GM21526 (cell line): ENCODE results near the gene IFI16.

Experiments
- ATAC-seq: cut with Tn5 transposase; IDR thresholded peaks from one replicate; pipeline ENCODE4 v1.9.1; 2021; ENCODE audit warnings: moderate library complexity; ENCODE audit not compliant: unreplicated experiment, low FRiP score

IFI16 gene

DNA sequence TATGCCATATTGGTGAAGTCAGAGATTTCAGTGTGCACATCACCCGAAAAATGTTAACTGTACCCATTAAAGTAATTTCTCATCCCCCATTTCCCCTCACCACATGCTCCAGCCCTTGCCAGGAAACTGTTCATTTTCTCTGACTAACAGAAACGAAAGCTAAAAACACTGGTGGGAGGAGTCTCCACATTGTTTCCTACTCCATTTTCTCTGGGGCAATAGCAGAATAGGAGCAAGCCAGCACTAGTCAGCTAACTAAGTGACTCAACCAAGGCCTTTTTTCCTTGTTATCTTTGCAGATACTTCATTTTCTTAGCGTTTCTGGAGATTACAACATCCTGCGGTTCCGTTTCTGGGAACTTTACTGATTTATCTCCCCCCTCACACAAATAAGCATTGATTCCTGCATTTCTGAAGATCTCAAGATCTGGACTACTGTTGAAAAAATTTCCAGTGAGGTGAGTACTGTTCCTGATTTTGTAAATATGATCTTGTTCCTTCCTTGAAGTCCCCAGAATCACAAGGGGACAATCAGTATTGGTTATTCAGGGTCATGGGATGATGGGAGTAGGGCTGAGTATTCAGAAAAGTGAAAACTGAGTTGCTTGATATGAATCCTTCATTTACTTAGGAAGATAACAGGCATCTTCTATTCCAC is at the start of gene IFI16:
TSS of gene IFI16 (plus strand) at position 204 of the 658 bp plus-strand sequence. CDS start 4,774 bp downstream, outside the sequence.
- ATAC-seq, result peak; percentile 58

DNA sequence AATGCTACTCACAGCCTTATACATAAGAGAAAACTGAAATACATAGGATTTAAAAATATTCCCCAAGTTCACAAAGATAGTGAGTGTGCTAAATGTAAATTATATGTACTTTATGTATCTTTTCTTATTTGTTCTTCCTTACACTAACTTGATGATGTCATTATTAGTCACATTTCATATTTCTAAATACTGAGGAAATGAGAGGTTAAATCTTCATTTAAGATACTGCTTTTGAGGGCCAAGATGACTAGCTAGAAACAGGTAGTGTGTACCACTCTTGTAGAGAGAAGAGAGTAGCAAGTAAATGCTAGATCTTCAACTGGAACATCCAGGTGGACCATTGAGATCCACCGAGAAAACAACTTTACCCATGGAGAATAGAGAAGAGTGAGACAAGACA is 48.5 kb upstream of the IFI16 start:
- no peak for ATAC-seq

DNA sequence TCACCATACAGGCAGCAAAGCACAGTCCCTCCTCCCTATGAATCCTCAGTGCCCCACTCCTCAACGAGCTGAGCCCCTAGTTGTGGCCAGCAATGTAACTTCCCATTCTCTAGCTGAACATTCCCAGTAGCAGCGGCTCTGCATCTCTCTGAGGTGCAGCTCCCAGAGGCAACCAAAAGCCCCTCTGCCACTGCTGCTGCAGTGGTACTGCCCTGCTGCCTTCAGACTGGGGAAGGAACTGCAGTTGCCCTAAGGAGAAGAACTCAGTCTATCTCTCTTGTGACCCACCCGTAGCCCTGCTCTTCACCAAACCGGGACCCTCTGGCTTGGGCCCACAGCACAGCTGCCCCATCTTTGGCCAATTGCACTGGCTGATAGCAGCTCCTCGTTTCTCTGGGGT is 46.7 kb upstream of the IFI16 start:
- no peak for ATAC-seq

DNA sequence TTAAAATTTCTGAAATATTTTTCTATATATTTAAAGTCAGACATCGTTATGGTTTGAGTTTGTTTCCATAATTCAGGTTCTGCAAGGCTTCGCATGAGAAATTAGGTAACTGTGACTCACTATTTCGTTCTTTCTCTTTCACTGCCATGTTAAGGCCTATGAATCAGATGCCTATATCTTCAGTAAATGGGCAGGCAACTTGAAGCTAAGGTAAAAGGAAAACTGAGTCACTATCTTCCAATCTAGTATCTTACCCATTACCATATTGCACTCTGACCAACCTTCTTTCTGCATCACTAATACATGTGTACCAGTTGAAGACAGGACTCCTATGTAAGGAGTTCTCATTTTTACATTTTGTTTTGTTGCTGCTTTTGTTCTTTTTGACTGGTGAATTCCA is 40.5 kb upstream of the IFI16 start:
- ATAC-seq, result no peak

DNA sequence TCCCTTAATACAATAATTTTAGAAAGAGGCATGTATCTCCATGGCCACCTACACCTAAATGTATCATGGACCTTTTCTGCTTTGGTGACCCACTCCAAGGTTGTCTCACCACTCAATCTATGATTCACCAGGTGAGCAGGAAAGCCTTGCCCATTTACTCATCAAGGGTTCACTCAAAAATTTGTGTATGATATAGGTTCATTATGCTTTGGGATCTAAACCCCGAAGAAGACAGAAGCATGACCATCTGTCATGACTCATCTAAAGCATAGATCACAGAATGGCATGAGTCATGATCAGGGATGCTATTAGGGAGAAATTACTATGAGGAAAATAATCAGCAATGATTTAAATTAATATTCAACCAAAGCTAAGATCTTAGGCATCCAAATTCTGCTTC is 39.9 kb upstream of the IFI16 start:
- ATAC-seq, result no peak

DNA sequence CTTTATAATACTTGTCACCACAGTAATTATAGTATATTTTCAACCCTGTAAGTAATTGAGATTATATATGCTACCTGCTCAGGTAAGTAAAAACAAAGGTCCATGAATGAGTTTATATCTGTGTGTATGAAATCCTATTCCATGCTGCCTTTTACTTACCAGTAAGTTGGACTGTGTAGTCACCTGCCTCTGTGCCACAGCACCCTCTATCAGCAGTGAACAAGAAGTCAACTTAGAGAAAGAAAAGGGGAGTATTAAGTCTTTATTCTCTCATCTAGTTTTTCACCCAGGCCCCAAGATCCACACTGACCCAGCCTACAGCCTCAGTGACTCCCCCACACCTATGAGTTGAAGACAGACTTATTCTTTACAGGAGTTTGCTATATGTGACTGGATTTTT is 36.9 kb upstream of the IFI16 start:
- ATAC-seq, result no peak

DNA sequence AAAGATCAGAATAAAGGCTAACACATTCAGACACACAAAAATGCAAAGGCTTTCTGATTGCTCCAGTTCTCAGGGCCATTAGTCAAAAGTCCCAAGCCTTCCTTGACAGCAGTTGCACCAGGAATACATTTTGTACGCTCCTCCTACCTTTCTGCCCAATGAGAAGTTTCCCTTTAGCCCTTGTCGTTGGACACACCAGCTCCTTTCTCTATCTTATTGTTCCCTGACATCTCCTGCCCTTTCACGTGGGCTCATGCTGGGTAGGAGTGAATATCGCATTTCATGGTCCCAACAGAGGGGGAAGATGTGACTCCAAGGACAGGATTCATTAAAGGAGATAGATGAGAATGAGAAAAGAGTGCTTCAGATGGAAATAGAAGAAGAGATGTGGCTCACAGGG is 33.5 kb upstream of the IFI16 start:
- no peak for ATAC-seq

DNA sequence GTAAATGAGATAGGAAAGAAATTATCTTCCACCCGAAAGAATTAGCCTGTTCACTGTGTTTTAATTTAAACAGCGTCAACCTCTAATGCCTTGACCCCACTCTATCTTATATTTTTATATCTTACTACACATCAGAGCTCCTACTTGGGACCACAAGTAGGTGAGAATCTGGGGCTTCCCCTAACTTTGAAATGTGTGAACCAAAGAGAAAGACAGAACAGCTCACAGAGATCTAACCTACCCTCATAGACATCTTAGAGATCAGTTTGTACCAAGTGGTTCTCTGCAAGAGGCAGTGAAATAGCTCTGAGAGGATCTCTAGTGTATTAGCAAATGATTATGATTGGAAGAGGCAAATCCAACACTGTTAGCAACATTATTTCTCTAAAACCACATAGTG is 31.0 kb upstream of the IFI16 start:
- no peak for ATAC-seq

DNA sequence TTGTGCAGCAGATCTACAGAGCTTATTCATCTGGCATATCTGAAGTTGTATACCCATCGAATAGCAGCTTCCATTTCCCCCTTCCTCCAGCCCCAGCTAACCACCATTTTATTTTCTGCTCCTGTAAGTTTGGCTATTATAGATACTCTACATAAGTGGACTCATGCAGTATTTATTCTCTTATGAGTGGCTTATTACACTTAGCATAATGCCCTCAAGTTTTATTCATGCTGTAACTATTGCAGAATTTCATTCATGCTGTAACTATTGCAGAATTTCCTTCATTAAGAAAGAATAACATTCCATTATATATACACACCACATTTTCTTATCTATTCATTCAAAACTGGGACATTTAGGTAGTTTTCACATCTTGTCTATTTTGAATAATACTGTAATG is 30.5 kb upstream of the IFI16 start:
- no peak for ATAC-seq

DNA sequence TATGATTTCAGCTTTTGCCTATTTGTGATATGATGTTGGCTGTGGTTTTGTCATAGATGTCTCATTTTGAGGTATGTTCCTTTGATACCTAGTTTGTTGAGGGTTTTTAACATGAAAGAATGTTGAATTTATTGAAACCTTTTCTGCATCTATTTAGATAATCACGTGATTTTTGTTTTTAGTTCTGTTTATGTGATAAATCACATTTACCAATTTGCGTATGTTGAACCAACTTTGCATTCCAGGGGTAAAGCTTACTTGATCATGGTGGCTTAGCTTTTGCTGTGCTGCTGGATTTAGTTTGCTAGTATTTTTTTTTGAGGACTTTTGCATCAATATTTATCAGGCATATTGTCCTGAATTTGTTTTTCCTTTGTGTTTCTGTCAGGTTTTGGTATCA is 26.5 kb upstream of the IFI16 start:
- no peak for ATAC-seq

DNA sequence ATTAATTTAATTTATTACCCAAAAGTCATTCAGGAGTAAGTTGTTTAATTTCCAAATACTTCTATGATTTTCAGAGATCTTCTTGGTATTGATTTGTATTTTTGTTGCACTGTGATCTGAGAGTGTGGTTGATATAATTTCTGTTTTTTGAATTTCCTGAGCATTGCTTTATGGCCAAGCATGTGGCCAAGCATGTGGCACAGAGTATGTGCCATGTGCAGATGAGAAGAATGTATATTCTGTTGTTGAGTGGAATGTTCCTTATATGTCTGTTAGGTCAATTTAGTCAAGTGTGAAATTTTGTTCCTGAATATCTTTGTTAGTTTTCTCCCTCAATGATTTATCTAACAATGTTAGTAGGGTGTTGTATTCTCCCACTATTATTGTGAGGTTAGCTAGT is 25.3 kb upstream of the IFI16 start:
- no peak for ATAC-seq

DNA sequence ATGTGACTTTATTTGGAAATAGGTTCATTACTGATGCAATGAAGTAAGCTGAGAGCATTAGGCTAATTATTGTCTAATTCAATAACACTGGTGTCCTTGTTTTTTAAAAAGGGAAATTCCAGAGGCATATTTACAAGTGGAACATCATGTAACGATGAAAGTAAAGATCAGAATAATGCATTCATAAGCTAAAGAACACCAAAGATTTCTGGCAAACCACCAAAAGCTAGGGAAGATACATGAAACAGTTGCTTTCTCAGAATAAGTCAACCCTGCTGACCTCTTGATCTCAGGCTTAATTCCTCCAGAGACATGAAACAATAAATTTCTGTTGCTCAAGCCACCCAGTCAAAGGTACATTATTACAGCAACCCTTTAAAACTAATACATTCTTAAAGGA is 20.3 kb upstream of the IFI16 start:
- no peak for ATAC-seq

DNA sequence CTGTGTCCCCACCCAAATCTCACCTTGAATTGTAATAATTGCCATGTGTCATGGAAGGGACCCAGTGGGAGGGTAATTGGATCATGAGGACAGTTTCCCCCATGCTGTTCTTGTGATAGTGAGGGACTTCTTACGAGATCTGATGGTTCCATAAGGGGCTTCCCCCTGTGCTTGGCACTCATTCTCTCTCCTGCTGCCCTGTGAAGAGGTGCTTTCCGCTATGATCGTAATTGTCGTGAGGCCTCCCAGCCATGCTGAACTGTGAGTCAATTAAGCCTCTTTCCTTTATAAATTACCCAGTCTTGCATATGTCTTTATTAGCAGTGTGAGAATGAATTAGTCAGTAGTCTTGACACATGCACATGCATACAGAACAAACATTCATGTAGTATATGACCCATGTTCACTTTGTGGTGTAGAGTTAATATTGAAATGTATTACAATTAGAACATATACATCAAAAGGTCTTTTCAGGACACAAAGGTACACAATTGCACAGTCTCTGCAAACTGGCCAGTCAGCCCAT is 16.9 kb upstream of the IFI16 start:
- no peak for ATAC-seq

DNA sequence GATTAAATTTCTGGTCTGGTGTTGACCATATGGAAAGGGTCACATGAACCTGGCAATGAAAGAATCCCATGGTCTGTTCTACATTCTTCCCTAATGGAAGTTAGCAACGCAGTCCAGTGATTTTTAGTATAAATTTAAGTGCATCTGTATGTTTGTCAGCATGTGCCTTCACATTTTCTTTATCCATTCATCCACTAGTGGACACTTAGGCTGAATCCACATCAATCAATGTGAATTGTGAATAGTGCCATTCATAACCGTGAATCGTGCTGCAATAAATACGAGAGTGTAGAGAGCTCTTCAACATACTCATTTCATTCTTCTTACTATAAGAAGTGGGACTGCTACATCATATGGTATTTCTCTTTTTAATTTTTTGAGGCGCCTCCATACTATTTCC is 12.7 kb upstream of the IFI16 start:
- no peak for ATAC-seq

DNA sequence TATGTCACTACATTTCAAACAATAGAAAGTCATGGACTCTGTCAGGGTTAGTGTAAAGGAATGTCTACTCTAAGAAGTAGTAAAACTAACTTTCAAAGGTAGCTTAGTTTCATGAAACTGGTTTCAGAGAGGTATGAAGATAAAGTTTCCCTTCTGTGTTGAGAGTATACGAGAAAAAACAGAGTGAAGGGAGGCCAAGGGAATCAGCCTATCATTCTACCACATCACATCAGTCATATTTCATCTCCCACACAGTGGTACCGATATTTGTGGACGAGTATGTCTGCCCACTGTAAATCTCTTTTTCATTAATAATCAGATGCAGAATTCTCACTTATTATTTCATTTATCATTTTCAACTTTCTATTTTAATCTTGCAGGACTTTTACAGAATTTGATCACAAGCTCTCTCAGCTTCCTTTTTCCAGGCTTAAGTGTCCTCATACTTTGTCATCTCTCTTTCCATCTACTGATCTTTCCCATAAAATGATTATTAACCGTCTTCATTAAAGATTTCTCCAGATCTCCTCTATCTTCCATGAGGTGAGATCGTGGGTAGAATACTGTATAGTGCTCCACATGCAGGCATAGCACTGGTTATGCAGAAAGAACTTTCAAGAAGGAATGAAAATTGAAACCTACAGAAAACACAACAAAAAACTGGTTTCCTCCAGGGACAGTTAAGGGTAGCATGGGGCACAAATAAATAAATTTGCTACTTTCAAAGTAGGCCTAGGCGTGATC is 11.5 kb upstream of the IFI16 start:
- no peak for ATAC-seq

DNA sequence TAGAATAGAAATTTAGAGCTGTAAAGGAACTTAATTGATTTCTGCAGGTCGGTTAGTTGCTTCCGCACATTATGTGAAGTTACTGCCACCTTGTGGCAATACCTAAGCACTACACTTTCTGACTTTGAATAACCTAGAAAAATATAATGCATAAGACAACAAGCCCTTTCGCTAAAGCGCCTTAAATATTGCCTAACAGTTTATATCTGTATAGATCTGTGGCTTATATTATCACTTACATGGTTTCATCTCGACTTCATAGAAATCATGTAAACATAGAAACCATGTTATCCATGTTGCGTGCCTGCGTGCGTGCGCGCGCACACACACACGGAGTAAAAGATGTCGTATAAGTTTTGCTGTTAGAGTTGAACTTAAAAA is 10.9 kb upstream of the IFI16 start:
- ATAC-seq, result no peak

DNA sequence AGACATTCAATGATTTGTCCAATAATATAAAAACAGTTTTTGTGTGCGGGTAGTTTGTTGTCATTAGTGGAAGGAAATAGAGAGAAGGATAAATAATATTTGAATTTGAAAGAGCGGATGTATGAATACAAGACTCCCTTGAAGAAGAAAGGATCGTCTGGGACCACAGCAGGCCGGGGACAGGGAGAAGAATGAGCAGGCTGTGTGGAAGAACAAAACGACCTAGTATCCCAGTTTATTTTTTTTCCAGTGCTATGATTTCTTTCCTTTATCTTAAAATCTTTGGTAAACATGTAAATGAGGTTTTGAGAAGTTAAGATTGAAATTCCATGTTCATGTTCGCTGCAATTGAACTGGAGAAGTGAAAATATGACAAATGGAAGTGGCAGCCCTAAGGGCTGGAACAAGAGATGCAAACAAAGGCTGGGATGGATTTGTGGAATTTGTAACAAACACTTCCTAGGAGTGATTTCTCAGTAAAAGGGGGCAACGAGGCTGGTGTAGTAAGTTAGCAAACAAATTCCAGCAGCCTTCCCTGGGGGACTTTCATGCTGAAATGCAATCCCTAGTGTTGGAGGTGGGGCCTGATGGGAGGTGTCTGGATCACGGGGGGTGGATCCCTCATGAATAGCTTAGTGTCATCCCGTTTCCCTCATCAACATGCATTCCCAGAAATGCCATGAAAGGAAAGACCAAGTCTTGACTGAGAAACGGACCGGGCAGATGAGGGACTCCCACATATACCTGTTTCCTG is 10.2 kb upstream of the IFI16 start:
- ATAC-seq, result no peak

DNA sequence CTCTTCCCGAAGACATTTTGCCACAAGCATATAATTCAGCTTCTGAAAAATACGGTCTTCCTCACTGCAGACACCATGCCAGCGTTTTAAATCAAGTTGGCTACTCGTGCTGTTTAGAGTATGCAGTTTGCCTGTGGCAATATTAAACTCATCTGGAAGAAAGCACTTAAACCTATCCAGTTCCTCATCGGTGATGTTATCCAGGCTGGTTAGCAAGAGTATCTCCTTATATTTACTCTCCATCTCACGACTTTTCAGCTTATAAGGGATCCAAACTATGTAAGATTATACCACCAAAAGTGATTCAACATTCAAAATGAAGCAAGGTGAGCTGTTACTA is 9.7 kb upstream of the IFI16 start:
- no peak for ATAC-seq

DNA sequence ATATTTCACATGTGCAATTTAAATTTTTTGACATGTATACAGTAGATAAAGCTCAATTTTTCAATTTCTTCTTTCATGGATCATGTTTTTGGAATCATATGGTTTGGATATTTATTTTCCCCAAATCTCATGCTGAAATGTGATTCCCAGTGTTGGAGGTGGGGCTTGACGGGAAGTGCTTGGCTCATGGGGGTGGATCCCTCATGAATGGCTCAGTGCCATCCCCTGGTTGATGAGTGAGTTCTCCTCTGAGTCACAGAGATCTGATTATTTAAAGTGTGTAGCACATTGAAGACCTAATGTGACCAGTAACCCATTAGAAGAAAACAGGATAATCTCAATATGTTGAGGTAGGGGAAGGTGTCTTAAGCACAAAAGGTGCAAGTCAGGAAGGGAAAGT is 9.1 kb upstream of the IFI16 start:
- ATAC-seq, result no peak

DNA sequence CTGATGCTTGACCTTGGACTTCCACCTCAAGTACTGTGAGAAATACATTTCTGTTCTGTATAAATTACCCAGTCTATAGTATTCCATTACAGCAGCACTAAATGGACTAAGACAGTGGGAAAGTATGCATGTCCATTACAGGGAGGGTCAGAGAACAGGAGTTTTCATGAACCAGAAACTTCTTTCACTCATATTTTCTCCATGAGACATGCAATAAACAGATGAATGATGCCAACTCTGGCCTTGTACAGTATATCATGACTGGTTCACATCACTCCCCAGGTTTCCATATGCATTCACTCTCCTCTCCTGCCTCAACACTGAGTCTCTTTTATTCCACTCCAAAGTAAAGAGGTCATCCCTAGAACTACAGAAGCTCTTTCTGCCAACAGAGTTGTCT is 4.5 kb upstream of the IFI16 start:
- no peak for ATAC-seq

DNA sequence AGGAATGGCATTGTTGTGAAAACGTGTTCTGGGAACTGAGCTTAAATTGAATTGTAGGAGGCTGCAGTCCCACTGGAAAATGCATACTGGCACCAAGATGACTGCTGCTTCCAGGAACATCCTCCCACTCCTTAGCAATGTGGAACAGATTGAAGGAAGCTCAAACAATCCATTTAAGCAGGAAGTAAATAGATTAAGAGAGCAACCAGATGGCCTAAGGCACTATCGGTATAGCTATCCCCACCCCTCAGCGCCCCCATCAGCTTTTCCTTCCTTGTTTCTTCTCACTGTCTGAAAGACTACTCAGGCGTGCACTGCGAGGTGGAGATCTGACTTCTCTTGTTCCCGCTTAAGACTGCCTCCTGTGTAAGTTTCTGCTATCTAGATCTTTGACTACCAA is 4.0 kb upstream of the IFI16 start:
- ATAC-seq, result no peak
